K562 treated with DMSO at 1 percent for 24 hours (cell line): Measurements from ENCODE around the gene NT5M. TPM values are rescaled to one million over a fixed set of nuclear protein-coding genes. Genes with fewer than 3 reads are reported as not detected.

Experiments
- total RNA-seq: library from RNA; unstranded; fragments of 300-600 nt; gene quantifications from 2 replicates; pipeline ENCODE4 v1.2.3, GENCODE V29; 2022; ENCODE audit warnings: low read depth; ENCODE audit not compliant: insufficient read depth

NT5M gene
- 18.3 and 18.7 TPM in 2 replicates for total RNA-seq

DNA sequence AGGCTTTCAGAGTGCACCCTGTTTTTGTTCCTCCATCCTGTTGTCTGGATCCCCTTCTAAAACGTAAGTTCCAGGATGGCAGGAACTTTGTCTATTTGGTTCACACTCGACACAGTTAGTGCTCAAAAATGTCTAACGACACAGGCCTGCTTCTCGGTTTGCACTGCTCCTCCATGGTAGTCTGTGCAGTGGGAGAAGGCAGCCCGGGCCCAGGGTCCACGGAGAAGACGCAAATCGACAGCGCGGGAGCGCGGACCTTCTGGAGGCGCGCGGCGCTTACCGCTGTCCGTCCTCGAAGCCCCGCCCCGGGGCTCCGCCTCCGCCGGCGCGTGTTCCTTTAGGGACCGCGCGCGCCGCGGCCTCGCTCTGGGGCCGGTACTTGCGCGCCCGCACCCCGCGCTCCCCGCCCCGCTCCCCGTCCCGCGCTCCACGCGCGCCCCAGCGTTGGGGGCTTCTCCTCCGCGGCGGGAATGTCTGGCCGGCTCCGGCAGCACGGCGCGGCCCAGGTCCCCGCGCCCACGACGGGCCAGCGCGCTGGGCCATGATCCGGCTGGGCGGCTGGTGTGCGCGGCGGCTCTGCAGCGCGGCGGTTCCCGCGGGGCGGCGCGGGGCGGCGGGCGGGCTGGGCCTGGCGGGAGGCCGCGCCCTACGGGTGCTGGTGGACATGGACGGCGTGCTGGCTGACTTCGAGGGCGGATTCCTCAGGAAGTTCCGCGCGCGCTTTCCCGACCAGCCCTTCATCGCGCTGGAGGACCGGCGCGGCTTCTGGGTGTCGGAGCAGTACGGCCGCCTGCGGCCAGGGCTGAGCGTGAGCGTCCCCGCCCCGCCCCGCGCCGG, at the start of gene NT5M:
TSS of gene NT5M (plus strand) at position 364 of the 837 bp plus-strand sequence. CDS start at position 542, 178 bp downstream.

DNA sequence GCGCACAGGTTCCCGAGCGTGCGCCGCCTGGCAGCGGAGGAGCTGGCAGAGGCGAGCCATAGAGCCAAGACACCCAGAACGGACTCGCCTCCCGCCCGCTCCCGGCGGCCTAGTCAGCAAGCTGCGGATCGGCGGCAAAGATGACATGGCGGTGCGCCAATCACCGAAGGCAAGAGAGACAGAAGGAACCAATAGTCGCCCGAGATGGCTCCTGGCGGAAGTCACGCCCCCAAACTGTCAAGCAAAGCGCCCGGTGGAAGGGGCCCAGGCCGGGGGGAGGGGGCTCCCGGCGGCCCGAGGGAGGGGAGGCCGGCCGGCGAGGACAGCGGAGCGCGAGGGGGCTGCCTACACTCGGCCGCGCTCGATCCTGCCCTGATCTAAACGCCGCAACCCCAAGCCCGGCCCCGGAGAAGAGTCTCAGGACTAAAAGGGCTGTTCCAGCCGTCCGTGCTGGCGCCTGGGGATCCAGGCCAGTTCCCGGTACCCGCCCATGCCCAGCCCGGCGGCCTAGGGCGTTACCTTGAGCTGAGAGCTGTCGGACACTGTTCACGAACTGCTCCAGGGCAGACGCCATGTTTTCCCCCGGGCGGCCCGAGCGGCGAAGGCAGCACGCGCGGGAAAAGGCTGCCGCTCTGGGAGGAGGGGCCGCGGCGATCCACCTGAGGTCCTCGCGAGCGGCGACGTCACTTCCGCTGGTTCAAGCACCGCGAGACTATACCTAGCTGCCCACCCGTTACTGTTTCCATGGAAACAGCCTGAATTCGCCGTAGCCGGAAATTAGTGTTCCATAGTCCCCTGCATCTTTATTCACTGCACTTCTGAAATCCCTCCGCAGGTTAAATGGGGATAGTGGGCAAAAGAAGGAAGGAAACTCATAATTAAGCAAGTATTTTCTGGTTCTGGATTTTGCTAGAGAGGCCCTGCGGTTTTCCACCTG, 22.3 kb upstream of the NT5M start, which contains the start of gene COPS3:
TSS of gene COPS3 (minus strand) at position 634 of the 937 bp plus-strand sequence. CDS start at position 574, 60 bp downstream.

Other genes with a start within 250 kb of the NT5M start
- gene PLD6, start 97.0 kb upstream of the NT5M start, total RNA-seq, result 2.5 and 3.0 TPM in 2 replicates
- gene FLCN, start 66.2 kb upstream of the NT5M start, total RNA-seq, result 39.6 and 43.2 TPM in 2 replicates
- gene COPS3, start 22.1 kb upstream of the NT5M start, total RNA-seq, result 67.0 and 67.5 TPM in 2 replicates
- 11.3 and 12.6 TPM in 2 replicates for gene MED9, start 173.6 kb downstream of the NT5M start, total RNA-seq
- gene RASD1, start 193.0 kb downstream of the NT5M start, total RNA-seq, result 0.76 and 0.93 TPM in 2 replicates